HG03103 (cell line): Measurements from ENCODE around the gene PTPRD.
"Not testable (repeated sequence)": the region's sequence is repeated elsewhere in the genome, so short reads cannot be mapped to it uniquely, and the experiment has no call there.

Experiments
- ATAC-seq: cut with Tn5 transposase; IDR thresholded peaks from one replicate; pipeline ENCODE4 v1.9.1; 2021; ENCODE audit warnings: low read depth; ENCODE audit not compliant: unreplicated experiment

Gene PTPRD

GRCh38 chr9:9112001-9112720 is 1500.6 kb downstream of the PTPRD start:
- ATAC-seq: no peak

DNA sequence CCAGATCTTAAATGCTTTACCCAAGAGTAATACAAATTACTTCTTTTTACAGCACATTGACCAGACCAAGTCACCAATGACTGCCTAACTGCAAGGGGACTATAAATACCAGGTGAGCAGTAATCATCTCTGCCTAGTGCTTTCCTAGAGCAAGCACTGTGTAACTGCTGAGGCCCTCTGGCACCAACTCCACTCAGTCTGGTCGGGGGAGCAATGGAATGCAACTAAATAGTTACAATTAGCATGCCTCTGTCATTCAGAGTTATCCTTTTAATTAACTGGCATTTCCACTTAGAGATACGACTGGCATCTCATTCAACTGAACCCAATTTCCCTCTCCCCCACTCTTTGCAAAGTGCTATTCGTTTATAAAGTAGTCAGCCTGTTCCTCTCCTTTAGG is 1504.2 kb downstream of the PTPRD start:
- ATAC-seq: no peak

- ATAC-seq: no peak
Measured at GRCh38 chr9:9102295-9102694, 1510.5 kb downstream of the PTPRD start.

- no peak for ATAC-seq
Measured at GRCh38 chr9:9100070-9100469, 1512.7 kb downstream of the PTPRD start.

DNA sequence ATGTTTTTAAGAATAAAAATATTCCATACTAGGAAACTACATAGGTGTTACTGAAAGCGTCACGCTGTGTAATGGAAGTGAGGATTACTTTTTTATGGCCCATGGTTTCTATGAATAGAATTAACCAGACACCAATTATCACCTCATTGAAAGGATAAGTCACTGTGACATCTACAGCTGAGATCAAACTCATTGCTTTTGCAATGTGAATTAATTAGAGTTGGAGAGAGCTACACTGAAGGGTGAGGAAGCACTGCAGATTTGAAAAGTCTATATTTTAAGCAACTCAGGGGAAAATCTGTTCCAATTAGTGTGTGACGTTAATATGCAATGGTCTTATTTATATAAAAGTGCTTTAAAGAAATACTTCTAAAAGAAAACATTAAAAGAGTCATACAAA is 1513.2 kb downstream of the PTPRD start:
- ATAC-seq: no peak

GRCh38 chr9:9097254-9097653 is 1515.5 kb downstream of the PTPRD start:
- ATAC-seq: not testable (repeated sequence)

DNA sequence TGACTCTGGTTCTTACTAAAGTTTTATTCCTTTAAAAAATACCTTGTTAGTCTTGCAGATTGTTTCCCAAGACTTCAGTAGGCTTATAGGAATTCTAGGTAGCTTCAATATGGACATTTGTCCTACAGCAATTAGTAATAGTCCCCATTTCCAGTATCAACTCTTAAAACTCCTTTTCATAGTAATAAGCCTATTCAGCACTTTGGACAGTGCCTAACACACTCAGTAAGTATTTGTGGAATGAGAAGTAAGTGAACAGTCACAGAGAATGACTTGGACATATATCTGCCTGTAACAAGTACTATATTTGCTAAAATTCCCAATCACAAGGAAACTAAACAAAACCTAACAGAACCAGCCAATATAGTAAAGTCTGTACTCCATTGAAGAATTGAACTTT is 1521.4 kb downstream of the PTPRD start:
- ATAC-seq: no peak

DNA sequence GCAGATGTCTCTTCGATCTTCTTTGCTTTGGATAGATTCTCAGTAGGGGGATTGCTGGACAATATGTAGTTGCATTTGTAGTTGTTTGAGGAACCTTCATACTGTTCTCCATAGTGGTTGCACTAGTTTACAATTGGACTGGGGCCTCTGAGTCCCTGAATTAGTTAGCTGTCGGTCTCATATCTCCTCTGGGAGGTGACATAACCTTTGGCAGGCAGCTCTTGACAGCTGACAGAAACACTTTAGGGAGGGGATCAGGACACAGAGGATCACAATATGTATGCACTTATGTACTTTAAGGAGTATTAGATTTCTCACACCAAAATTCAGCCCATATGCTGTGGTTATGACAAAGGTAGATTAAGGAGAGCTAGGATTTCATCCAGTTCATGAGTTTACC is 1533.3 kb downstream of the PTPRD start:
- ATAC-seq: no peak

GRCh38 chr9:9078301-9078700 is 1534.5 kb downstream of the PTPRD start:
- no peak for ATAC-seq

GRCh38 chr9:9061627-9062026 is 1551.2 kb downstream of the PTPRD start:
- ATAC-seq: no peak

DNA sequence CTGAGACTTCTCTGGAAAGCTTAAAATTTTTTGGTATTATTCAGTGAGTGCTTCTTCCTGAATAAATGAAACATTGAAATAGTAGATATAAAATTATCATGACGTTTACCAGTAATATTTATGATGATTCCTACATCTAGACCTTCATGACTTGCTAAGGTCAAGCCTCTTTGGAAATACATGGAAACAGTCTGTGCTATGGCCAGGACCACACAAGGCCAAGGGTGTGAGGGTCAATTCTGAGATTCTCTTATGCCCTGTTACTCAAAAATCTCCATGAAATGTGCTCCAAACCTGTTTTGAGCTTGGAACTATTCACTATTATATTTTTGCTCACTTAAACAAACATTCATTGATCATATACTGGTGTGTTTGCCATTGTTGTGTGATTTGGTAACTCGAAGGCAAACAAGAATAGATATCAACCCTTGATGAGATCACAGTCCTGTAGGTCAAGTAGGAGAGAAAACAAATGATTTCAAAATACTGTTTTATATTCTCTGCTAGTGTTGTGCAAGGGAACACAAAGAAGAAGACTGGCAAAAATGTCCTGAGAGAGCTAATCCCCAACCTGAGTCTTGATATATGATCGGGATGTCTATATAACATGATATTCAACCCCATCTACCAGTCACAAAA is 1558.3 kb downstream of the PTPRD start:
- ATAC-seq: no peak

- no peak for ATAC-seq
Measured at GRCh38 chr9:9045572-9045971, 1567.2 kb downstream of the PTPRD start.

DNA sequence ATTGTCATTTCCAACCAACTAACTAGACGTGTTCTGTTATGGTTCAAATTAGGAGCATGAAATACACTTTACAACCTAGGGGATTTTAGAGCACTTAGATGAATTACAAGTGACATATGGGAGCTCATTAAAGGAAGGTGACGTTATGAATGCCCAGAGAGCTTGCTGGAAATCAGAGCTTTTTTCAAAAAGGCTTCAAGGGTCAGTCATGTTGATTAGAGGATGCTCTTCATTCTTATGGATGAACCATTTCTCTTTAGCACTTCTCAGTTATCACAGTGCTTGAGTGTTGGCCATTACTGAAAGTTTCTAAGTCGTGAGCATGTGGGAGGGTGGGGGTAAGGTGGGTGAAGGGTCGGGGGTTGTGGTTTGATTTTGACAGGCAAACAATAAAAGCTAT is 1567.7 kb downstream of the PTPRD start:
- no peak for ATAC-seq

DNA sequence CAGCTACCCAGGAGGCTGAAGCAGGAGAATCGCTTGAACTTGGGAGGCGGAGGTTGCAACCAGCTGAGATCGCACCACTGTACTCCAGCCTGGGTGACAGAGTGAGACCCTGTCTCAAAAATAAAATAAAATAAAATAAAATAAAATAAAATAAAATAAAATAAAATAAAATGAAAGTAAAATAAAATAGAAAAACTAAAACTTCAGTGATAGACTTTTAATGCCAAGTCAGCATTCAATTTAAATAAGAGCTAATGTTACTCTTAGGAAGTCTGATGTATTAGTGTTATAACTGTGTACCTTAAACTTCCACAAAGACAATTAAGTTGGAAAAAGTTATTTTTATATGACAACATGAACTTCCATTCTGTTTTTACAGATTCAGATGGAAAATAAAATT is 1569.0 kb downstream of the PTPRD start:
- not testable (repeated sequence) for ATAC-seq

GRCh38 chr9:9041756-9042155 is 1571.0 kb downstream of the PTPRD start:
- no peak for ATAC-seq

GRCh38 chr9:9033022-9033421 is 1579.8 kb downstream of the PTPRD start:
- no peak for ATAC-seq

GRCh38 chr9:9016597-9016996 is 1596.2 kb downstream of the PTPRD start:
- ATAC-seq: no peak

- ATAC-seq: no peak
Measured at GRCh38 chr9:9004810-9005209, 1608.0 kb downstream of the PTPRD start.

DNA sequence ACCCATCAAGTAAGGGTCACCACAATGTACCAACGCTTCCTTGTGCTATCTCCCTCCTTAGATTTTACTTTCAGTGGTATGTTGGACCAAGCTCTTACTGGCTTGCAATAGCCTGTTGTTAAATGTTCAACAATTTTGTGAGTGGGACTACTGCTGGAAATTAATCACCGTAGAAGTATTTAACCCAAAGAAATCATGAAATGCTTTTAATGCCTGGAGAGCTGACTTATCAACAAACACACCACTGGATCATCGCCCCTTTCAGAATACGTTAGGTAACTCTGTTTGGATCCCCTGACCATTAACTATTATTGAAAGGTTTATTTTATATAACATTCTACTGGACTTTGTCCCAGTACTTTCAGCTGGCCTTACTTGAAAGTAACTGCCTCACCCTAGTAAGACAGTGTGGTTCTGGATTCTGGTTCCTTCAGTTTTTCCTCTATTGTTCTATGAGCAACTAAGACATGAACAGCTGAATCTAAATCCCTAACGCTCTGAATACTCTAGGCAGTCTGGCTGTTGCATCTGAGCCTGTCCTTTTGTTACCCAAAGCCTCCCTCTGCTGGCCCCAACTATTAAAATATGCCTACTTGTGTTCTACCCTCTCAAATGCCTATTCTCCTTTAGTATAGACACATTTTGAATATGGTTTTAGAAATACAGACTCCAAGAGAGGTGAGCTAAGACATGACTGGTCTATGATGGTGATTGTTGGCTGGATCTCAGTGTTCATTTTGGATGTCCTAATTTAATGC is 1609.8 kb downstream of the PTPRD start:
- ATAC-seq: no peak

- ATAC-seq: no peak
Measured at GRCh38 chr9:8980496-8981013, 1632.2 kb downstream of the PTPRD start.

DNA sequence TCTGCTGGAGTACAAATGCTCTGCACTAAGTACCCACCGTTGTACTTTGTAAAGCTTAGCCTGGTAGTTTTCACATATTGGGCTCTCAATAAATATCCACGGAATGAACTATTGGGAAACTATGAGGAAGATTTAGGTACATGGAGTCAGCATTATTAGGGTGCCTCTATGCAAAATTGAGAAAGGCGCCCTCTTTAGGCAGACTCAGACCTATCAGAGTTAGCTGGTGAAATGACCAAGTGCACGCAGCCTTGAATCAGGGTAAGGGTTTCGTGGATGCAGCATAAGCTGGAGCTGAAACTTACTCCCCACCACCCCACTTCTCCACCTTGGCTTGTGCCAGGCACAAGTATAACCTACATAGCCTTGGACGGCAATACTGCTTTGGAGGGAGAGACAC is 1634.5 kb downstream of the PTPRD start:
- no peak for ATAC-seq
